GM18502 (cell line): ENCODE data around the gene TBC1D8.

Source experiments
- ATAC-seq: cut with Tn5 transposase; IDR thresholded peaks from one replicate; pipeline ENCODE4 v1.9.1; 2021; ENCODE audit warnings: mild to moderate bottlenecking; ENCODE audit not compliant: unreplicated experiment, poor library complexity

Gene TBC1D8

GRCh38 chr2:101006065-101006715 is 145.0 kb downstream of the TBC1D8 start:
- no peak for ATAC-seq

GRCh38 chr2:101004620-101005325 is 146.4 kb downstream of the TBC1D8 start:
- no peak for ATAC-seq

DNA sequence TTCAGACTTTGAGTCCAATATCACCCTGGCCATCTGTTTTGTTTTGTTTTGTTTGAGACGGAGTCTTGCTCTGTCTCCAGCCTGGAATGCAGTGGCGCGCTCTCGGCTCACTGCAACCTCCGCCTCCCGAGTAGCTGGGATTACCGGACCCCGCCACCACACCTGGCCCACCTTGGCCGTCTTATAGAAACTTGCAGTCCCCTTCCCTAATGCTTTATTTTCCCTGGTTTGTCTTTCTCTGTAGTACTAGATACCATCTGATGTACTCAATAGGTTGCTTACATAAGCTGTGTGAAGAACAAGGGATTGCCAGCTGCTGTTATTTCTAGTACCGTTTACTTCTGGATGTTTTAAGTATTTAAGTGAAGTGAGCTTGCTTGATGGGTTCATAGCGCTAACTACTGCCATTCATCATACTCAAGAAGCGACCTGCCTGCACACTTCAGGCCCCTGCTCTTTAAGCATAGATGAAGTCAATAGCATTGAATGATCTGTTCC is 147.9 kb downstream of the TBC1D8 start:
- ATAC-seq = no peak

DNA sequence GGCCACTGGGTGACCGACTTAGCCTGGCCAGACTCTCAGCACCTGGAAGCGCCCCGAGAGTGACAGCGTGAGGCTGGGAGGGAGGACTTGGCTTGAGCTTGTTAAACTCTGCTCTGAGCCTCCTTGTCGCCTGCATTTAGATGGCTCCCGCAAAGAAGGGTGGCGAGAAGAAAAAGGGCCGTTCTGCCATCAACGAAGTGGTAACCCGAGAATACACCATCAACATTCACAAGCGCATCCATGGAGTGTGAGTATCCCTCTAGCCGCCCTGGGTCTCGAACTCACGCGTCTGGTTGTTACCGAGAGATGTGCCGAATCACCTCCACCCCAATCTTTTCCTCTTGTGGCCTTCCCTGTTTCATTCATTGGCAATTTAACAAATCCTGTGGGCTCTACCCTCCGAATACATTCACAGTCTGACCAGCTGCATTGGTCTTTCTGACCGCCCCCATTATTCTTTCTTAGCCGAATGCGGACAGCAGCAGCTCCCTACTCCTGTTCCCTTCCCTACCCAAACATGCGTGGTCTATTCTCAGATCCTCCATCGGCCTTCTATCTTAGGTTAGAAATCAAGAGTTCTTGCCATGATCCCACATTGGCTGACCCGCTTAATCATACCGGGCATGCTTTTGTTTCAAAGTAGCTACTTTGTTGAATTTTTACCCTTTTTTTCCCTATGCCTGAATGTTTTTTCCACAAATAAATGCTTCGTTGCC is 148.5 kb downstream of the TBC1D8 start:
- no peak for ATAC-seq

DNA sequence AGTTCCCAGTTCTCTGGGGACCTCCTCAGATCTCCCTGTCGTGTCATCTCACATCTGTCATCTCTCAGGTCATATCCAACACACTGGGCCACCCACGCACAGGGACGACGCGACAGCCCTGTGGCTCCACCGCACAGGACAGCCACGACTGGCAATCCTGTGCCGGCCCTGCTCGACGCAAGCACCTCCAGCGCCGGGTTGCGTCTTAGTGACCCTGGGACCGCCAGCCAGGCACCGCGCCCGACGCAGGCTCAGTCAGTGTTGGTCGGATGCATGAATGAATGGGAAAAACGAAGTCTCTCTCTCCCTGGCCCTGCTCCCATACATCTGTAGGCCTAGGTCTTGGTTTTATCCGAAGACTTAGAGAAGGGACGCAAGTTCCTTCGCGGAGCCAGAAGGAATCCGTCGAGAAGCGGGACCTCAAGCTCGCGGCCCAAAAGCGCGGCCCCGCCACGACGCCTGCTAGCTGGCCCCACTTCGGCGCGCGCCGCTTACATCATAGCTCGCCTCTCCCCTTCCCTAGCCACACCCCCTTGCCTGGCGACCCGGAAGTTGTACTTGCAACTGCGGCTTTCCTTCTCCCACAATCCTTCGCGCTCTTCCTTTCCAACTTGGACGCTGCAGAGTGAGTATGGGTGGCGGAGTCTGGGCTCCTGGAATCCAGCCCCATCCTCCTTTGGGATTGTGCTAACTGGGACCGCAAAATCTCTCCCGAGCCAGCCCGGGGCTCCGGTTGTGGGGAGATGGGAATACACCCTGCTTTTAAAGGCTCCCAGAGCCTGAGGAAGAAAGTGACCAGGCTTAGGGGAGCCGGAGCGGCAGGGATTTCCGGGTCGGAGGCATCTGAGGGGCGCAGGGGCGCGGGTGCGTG is 149.3 kb downstream of the TBC1D8 start, which contains the start of gene RPL31:
Gene RPL31 (plus strand): TSS at position 599 of the 871 bp plus-strand sequence. CDS start 413 bp downstream, outside the sequence.
- peak; percentile 95 for ATAC-seq

GRCh38 chr2:100999995-101000394 is 151.2 kb downstream of the TBC1D8 start:
- no peak for ATAC-seq

- ATAC-seq = no peak
These were observed 153.0 kb downstream of the TBC1D8 start for GRCh38 chr2:100998235-100998573.

DNA sequence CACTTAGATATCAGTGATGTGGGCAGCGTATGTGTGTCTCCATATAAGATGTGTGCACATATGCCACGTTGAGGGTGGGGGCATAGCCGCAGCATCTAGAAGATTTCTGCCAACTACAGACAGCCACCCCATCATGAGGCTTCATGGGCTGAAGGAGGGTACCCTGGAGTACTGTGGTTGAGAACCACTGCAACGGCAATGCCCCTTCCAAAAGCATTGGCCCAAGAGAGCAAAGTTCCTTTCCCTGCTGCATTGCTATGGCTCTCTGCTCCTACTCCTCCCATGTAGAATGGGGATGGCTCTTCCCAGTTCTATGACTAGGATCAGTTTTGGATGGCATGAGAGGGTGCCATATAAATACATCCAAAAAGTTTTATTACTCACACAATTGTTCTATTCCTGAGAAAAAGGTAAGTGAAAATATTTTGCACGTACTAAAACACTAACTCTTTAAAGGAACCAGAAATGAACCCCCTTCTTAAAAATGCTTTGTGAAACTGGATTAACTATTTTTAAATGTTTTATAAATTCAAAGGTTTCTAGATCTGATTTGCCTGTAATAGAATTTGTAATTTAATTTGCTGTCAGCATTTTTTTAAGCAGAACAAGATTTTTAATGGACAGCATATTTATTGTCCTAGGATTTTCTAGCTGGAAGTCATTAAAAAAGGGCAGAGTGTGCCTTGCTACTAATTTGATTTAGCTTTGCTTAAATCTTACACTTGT is 153.5 kb downstream of the TBC1D8 start:
- ATAC-seq = no peak

GRCh38 chr2:100995309-100996075 is 155.7 kb downstream of the TBC1D8 start:
- no peak for ATAC-seq

DNA sequence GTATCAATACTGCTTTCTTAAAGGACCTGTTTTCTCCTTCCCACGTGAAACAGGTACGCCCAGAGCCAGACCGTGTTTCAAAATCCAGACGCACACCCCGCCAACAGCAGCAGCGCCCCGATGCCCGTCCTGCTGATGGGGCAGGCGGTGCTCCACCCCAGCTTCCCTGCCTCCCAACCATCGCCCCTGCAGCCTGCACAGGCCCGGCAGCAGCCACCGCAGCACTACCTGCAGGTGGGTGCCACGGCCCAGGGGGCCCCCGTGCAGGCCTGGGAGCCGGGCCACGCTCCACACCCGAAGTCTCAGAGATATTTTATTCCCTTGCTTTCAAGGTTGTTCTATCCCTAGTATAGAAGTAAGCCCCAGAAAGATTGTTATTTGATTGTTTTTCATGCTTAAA is 157.9 kb downstream of the TBC1D8 start:
- no peak for ATAC-seq

- ATAC-seq = no peak
These were observed 158.9 kb downstream of the TBC1D8 start for GRCh38 chr2:100992262-100992661.

GRCh38 chr2:100991404-100991773 is 159.8 kb downstream of the TBC1D8 start:
- ATAC-seq = no peak

- ATAC-seq = no peak
These were observed 160.4 kb downstream of the TBC1D8 start for GRCh38 chr2:100990650-100991403.

GRCh38 chr2:100990166-100990565 is 161.0 kb downstream of the TBC1D8 start:
- no peak for ATAC-seq

GRCh38 chr2:100989666-100990065 is 161.5 kb downstream of the TBC1D8 start:
- no peak for ATAC-seq

DNA sequence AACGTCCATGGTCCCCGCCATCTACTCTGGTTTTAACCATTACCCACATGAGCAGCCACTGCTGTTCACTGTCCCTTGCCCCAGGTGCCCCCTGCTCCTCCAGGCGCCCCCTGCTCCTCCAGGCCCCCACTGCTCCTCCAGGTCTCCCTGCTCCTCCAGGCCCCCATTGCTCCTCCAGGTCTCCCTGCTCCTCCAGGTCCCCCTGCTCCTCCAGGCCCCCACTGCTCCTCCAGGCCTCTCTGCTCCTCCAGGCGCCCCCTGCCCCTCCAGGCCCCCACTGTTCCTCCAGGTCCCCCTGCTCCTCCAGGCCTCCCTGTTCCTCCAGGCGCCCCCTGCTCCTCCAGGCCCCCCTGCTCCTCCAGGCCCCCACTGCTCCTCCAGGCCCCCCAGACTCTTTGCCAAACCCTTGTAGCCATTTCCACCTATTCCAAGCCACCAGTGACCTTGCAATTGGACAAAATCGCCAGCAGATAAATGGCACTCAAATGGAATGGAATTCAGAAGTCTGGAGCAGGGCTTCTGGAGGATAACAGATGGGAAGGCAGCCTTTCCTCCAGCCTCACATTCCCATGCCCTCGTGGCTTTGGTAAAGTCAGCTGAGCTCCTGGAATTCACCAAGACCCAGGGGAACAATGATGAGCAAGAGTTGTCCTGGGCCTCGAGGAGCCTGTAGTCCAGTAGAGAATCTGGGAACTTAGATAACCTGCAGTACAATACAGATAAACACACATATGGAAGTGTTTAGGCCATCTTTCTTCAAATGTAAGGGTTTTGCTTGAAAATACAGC is 162.4 kb downstream of the TBC1D8 start:
- ATAC-seq = no peak

- no peak for ATAC-seq
These were observed 163.2 kb downstream of the TBC1D8 start for GRCh38 chr2:100987974-100988373.
